A172 (cell line): Measurements from ENCODE around the gene COG7. TPM values are rescaled to one million over a fixed set of nuclear protein-coding genes. Genes with fewer than 3 reads are reported as not detected.
A peak's percentile ranks its signal among the peaks of the same experiment; 100 is the strongest.
"Not testable (repeated sequence)": the region's sequence is repeated elsewhere in the genome, so short reads cannot be mapped to it uniquely, and the experiment has no call there.

Source experiments
- DNase-seq: peaks from one replicate; pipeline ENCODE4 v3.0.0-alpha.2; 2015; ENCODE audit warnings: low spot score
- total RNA-seq: library from RNA; depleted of rRNA; stranded (reverse); fragments of >200 nt; shearing (Covaris generic); gene quantifications from 2 replicates; pipeline ENCODE4 v1.2.3, GENCODE V29; 2014; rRNA removed

Gene COG7
- 14.5 and 21.0 TPM in 2 replicates for total RNA-seq

DNA sequence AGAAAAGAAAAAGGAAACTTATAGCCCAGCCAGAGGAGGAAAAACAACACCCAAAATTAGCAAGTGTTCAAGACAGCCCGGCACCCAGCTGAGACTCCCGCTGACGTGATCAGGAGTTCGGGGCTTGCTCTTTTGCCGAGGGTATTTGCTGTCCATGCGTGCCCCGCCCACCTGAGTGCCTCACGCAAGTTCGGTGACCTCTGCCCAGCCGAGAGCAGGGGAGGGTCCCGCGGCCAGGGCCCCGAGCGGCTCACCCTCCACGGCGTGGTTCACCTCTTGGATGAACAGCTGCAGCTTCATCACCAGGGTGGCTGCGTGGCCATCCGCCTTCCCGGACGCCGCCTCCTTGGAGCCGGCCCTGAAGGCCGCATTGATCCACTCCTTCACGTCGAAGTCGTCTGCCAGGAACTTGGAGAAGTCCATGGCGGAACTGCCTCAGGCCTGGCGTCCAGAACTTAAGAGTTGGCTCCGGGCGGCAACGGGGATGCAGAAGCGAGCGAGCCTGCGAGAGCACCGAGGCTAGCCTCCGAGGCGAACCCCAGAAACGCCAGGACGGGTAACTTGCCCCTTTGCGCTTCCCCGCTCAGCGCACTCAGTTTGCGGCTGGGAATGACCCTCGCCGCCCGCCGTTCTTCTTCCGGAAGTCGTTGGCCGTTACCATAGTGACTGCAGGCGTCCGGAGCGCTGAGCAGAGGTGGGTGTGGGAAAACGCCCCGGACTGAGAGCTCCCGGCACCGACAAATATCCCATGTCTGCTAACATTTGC is at the start of gene COG7:
TSS of gene COG7 (minus strand) at position 618 of the 766 bp plus-strand sequence. CDS start at position 423, 195 bp downstream.
- DNase-seq, result peak; percentile 77

DNA sequence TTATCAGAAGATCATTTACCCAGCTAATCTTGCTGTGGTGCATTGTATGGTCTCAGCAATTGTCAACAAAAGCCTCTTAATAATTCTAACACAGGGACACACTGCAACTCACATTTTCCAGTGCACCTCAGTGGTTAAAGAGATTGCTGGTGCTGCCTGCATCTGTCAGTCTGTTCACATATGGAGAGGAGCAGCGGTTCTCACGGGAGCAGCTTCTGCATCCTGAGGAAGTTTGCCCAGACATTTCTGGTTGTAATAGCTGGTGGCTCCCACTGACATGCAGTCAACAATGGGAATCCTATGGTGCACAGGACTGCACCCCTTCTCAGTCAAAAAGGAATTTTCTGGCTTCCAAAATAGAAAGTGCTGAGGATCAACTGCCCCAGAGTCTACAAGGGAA is 49.5 kb upstream of the COG7 start:
- DNase-seq, result no peak

DNA sequence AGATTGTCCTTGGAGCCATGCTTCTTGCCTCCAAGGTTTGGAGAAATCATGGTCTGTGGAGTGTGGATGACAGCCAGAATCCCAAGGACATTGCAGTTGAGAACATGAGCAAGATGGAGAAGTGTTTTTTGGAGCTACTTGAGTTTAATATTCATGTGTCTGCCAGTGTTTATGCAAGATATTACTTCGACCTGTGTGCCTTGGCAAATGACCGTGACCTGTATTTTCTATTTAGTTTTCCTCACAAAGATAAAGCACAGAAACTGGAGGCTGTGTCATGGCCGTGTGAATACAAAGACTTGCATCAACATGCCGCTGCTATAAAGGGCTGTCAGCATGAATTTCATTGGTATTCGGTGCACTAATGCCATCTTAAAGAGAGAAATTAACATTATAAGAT is 48.3 kb upstream of the COG7 start:
- DNase-seq, result no peak

DNA sequence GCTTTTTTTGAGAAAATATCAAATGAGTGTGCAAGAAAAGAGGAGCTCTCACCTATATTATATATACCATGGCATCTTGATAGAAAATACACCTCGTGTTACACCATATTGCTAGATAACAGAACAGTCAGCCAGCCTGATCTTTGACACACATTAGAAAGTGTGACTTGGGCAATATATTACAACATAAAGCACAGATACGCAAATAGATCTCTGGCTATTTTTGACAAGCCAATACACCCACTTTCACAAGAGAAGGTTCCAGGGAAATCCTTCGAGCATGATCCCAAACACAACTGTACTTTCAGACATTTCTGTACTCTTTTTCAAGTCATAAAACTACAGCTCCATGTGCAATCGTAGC is 47.9 kb upstream of the COG7 start:
- no peak for DNase-seq

DNA sequence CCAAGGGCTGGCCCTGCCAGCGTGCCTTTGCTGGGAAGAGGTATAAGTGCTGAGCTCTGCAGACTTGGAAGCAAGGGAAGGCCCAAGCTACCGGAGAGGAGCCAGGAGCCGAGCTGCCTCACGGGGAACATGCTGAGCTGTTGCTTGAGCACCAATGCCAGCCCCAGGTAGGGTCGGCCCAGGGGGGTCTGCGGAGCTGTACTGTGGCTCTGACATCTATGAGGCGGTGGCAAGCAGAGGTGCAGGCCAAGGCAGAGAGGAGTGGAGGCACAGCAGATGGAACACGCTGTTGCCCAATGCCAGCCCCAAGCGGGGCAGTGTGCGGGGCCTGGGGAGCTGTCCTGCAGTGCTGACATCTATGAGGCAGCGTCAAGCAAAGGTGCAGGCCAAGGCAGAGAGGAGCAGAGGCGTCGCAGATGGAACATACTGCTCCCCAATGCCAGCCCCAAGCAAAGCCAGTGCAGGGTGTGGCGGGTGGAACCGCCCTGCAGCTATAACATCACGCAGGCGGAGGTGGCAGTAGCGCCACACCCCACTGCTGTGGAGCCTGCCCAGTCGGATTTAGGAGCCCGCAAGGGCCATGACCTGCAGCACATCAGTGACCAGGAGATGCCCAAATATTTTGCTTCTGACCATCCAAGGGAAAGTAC is 47.3 kb upstream of the COG7 start:
- DNase-seq, result no peak

DNA sequence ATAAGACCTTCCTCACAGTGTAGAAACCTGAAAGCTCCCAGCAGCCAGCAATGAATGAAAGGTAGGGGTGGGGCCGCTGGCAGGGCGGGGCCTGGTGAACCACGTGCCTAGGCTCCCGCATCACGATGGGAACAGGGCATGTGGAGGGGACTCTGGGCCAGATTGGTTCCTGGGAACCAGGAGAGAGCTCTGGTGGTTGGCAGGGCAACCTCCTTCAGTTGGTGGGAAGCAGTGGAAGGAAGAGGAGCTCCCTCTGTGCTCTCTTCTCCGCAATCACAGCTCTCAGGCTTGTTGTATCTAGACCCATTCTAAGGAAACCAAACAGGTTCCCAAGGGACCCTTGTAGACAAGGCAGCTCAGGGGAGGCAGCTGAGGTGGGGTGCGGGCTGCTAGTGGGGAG is 46.8 kb upstream of the COG7 start:
- DNase-seq, result no peak

DNA sequence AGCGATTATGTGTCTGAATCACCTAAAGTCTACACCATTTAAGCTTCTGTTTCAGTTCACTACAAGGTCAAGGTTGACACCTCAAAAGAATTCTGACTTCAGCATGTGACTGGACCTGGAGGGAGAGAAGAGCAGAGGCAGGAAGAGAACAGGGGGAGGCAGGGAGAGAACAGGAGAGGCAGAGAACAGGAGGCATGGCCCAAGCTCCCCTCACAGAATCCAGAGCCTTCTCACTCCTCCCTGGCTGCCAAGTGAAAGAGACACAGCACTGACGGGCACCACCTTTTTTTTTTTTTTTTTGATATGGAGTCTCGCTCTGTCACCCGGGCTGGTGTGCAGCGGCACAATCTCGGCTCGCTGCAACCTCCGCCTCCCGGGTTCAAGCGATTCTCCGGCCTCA is 45.9 kb upstream of the COG7 start:
- DNase-seq, result no peak

DNA sequence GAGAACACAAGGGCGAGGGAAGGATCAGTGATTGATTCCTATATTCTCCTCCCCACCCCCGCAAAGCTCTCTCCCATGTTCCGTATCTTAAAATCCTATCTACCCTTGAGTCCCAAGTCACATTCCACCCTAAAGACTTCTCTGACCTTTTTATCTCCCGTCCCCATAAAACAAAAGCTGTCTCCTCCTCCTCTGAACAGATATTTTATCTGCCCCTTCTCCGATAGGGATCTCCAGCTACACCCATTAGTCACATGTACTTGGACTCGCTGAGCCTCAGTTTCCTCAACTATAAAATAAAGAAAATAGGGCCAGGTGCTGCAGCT is 44.5 kb upstream of the COG7 start:
- DNase-seq, result no peak

DNA sequence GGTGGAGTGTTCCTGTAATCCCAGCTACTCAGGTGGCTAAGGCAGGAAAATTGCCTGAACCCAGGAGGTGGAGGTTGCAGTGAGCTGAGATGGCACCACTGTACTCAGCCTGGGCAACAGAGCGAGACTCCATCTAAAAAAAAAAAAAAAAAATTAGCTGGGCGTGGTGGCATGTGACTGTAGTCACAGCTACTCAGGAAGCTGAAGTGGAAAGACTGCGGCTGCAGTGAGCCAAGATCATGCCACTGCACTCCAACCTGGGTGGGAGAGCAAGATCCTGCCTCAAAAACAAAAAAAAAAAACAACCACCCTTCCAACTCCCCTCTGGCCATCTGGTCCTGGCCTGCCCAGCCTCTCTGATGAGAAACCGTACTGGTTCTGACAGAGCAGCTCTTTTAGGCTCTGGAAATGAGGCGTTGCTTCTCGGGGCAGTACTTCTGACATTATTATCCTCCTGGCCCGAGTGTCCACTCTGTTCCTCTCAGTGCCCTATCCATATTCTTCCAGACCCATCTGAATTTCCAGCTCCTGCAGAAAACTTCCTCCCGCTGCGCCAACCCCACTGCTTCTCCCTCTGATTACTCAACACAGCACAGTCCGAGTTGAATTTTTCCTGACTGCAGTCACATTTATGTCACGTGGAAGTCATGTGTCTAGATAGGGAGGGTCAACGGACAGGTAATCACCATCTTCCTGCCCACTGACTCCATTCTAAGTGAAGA is 44.0 kb upstream of the COG7 start:
- DNase-seq, result peak; percentile 74

DNA sequence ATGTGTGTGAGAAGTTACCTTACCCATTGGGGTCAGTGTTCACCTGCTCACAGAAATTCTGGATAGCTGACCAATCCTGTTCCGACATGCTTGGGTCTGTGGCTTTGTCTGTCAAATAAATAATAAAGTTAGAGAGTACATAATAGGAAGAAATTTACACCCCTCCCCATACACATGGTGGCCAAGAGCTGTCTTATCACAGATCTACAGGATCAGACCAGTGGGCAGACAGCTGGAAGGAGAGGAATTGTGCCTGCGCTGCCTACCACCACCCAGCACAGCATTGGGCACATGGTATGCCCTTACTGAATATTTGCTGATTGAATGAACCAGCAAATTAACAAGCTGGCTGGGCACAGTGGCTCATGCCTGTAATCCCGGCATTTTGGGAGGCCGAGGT is 42.7 kb upstream of the COG7 start:
- no peak for DNase-seq

DNA sequence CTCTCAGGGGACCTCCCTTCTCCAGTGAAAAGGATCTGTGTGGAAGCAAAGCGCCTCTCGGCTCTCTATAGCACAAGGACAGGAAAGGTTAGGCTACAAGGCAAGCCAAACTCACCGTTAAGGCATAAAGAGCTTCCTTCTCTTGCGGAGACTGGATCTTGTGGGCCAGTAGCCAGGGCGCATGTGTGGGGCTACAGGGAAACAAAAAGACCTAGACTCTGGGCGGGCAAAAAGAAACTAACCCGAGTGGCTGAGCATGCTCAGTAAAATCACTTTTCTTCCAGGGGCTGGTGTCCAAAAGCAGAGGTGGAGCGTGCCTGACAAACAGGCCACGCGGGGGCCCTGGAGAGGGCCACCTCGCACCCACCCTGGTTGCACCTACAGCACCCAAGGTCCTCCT is 41.2 kb upstream of the COG7 start:
- DNase-seq, result no peak

DNA sequence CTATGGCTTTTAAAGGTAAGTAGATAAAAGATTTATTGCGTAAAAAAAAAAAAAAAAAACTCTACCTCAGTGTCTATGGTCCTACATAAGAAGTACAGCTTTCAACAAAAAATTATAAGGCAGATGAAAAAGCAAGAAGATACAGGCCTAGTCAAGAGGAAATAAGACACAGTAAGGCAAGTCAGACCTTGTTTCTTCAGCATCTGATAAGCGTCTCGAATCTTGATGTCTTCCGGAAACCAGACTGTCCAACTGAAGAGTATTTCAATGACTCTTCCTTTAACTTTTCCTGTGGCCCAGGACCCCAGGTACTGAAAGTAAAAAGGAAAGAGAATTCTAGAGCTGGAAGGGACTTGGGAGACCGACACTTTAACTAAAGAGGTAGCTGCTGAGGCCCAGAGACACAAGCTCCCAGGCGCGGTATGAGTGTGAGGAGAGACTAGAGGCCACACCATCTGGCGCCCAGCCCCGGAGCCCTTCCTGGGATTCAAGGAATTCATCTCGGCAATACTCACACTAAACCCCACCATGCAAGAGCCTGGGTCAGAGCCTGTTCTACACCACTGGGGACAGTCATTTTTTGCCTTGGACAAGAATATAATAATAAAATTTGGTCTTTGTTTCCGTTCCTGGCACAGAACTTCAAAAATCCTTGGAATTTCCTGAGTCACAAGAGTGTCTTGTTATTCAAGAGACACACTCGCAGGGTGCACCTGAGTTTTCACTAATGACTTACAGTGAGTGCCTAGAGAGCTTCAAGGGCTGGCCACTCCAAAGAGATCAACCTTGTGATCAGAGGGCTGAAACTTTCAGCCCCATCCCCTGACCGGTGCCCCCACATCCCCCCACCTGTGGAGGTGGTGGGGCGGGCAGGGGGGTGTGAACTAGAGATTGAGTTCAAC is 38.8 kb upstream of the COG7 start:
- DNase-seq, result peak; percentile 74

DNA sequence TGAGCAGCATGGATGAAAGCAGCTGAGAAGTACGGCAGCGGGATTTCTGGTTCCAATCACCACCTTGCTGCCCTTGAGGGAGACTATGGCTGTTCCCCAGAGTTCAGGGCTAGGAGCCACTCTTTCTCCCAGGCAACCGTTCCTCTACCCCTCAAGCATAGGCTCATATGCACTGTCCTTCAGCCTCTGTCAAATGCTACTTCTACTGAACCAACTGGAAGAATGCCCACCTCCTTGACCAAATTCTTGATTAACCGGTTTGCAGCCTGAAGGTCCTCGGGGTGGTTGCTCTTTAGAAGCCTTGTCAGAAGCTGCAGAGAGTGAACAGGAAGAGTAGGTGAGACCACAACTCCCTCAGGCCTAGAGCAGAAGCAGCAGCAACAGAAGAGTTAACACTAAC is 33.5 kb upstream of the COG7 start:
- no peak for DNase-seq

DNA sequence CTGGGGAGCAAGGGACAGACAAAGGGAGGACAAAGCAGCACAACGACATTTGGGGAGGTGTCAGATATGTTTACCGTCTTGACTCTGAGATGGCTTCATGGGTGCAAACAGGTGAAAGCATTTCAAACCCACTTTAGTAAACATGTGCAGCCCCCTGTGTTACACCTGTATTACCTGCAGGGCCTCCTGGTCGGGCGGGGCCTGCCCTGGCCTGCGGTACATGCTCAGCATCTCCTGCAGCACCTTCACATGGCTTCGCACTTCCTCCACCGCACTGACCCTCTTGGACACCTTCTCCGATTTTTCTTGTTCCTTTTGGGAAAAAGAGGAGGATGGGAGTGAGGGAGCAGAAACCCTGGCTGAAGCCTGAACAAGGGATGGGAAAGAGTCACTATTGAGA is 32.9 kb upstream of the COG7 start:
- no peak for DNase-seq

DNA sequence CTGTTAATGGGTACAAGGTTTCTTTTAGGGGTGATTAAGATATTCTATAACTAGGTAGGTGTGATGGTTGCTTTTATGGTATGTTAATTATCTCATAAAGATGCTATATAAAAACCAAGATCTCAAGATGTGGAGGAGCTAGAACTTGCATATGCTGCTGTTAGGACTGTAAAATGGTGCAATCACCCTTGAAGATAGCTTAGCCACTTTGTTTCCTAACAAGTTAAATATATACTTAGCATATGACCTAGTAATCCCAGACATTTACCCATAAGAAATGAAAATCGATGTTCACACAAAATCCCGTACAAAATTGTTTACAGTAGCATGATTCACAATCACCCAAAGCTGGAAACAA is 32.2 kb upstream of the COG7 start:
- no peak for DNase-seq

DNA sequence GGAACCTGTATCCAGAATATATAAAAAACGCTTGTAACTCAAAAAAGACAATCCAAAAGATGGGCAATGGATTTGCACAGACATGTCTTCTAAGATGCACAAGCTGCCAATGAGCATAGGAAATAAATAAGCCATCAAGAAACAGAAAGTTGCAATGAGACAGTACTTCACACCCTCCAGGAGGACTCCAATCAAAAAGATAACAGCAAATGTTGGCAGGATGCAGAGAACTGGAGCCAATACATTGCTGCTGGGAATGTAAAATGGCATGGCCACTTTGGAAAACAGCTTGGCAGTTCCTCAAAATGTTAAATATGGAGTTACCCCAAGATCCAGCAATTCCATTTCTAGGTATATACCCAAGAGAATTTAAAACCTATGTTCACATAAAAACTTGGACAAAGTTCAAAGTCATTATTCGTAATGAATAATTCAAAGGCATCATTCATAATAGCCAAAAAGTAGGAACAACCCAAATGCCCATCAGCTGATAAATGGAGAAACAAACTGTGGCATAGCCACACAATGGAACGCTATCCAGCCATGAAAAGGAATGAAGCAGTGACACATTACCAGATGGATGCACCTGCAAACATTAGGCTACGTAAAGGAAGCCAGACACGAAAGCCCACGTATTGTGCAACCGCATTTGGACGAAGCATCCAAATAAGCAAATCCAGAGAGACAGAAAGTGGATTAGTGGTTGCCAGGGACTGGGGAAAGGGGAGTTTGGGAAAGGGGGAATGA is 31.7 kb upstream of the COG7 start:
- no peak for DNase-seq

DNA sequence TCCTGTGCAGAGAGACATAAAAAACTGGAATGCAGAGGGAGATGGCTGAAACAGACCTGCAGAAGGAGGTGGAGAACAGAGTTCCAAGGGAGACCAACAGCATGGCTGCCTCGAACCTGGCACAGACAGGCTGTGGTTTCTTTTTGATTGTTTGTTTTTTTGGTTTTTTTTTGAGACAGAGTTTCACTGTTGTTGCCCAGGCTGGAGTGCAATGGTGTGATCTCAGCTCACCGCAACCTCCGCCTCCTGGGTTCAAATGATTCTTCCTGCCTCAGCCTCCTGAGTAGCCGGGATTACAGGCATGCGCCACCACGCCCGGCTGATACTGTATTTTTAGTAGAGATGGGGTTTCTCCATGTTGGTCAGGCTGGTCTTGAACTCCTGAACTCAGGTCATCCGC is 30.5 kb upstream of the COG7 start:
- DNase-seq, result not testable (repeated sequence)

DNA sequence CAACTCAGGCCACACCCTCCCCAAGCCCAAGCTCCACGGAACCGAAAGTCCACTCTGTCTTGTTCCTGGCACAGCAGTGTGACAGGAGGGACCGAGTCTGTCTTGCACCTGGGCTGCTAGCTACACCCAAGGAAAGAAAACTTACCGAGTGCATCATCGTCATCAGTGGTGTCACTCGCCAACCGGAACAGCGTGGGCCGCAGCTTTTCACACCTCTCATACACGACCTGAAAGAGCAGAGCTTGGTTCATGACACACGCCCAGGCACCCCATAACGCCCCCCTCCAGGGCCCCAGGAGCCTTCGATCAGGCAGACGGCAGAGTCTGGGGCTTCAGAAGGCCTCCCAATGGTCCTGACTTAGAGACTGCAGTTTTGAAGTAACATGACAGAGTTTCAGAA is 29.8 kb upstream of the COG7 start:
- DNase-seq, result no peak

DNA sequence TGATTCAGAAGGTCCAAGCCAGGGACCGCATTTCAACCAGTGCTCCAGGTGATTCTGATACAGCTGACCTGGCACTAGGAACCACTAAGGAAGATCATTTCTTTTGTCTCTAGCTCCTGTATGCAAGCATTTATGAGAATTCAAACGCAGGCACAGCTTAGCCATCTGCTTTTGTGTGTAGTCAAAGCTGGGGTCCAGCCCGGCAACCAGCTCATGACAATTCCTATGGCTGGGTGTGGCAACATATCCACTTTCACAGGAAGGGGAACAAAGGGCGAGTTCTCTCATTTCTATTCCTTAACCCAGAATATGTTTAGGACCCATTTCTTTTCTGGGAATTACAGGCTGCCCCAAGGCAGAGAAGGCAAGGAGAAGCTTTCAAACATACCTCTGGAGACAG is 27.3 kb upstream of the COG7 start:
- DNase-seq, result no peak

DNA sequence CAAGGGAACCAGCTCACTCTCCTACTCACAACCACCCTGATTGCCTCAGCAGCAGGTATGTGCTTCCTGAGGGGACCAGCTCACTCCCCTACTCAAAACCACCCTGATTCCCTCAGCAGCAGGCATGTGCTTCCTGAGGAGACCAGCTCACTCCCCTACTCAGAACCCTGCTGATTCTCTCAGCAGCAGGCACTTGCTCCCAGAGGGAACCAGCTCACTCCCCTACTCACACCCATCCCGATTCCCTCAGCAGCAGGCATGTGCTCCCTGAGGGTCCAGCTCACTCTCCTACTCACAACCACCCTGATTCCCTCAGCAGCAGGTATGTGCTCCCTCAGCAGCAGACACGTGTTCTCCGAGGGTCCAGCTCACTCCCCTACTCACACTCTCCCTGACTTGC is 26.1 kb upstream of the COG7 start:
- DNase-seq, result no peak

DNA sequence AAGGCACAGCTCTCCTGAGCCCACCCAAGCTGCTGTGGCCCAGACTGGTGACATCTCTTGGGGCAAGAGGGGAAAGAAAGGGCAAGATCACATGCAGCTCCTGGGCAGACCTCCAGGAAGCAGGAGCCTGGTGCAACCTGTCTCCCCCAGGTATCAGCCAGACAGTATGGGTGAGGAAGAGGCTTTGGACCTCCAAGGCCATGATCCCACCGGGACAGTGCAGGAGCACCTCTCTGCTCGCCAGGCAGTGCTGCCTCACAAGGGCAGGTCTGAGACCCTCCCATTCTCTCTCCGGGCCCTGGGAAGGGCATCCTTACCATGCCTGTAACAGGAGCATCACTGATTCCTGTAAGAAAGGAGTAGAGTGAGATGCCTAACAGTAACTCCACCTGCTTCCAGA is 25.6 kb upstream of the COG7 start:
- no peak for DNase-seq

DNA sequence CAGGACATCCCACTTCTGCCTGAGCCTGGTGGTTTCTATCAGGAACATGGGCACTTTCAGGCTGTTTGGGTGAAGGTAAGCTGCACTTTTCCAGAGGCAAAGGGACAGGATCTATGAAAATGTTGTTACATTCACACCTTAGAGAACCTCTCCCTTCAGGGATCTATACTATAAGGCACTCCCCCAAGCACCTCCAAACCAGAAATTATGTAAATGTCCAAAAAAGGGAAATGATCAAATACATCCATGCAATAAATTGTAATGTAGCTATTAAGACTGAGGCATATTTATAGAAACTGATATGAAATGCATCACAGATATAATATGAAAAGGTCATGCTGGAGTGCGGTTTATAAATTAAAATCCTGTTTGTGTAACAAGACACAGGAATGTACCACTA is 23.3 kb upstream of the COG7 start:
- DNase-seq, result no peak
